HEK293 (cell line): Measurements from ENCODE around the gene GRM4.

Source experiments
- CTCF ChIP-seq: fragments of 450-650 bp; formaldehyde crosslinking; IDR thresholded peaks from 2 replicates; pipeline ENCODE4 v1.5.1; 2016; ENCODE audit warnings: missing biosample characterization, missing genetic modification characterization
- PRDM4 ChIP-seq: fragments of 450-650 bp; formaldehyde crosslinking; IDR thresholded peaks from 2 replicates; pipeline ENCODE4 v1.5.1; 2017; ENCODE audit warnings: missing biosample characterization, missing genetic modification characterization
- ZSCAN5A ChIP-seq: fragments of 450-650 bp; formaldehyde crosslinking; IDR thresholded peaks from 2 replicates; pipeline ENCODE4 v1.5.1; 2016; ENCODE audit warnings: missing biosample characterization, missing genetic modification characterization

- TF ChIP-seq CTCF (tag by site-specific recombination) (no peak), PRDM4 (tag by site-specific recombination) (no peak), ZSCAN5A (tag by site-specific recombination) (no peak)
Measured at GRCh38 chr6:33985313-33985751, 160.6 kb downstream of the GRM4 start.
